ENCODE measurements around the gene ILDR1. TPM values are rescaled to one million over a fixed set of nuclear protein-coding genes. Genes with fewer than 3 reads are reported as not detected.

Gene ILDR1
- total and polyA plus RNA-seq, 7 experiments from 2014 or later: 0.19 to 0.31 TPM; not detected in 5

DNA sequence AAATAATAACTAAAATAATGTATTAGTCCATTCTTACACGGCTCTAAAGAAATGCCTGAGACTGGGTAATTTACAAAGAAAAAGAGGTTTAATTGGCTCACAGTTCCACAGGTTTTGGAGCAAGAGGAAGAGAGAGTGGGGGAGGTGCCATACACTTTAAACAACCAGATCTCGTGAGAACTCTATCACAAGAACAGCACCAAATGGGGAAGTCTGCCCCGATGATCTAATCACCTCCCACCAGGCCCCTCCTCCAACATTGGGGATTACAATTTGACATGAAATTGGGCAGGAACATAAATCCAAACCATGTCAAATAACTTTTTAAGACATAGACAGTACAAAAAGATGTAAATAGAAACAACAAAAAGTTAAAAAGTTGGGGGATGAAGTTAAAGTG is 63.2 kb downstream of the ILDR1 start:
- Histone ChIP-seq H3K9me3 (ENCODE audit: control insufficient read depth in 2 of 3, low read length in 3 of 3) (peaks cover 0 to 1% (median 0%) of the 10 kb centered on the region in 3 experiments), H3K36me3 (ENCODE audit: control insufficient read depth in 2 of 3, insufficient read depth in 3 of 3, low read length in 3 of 3) (no peaks in the 10 kb centered on the region), H3K4me3 (ENCODE audit: low read length) (no peak overlapping the region), H3K27ac (ENCODE audit: low read depth, low read length) (no peak overlapping the region), H3K4me1 (ENCODE audit: control insufficient read depth in 2 of 2, insufficient read depth in 2 of 2, low read length in 2 of 2) (no peaks in the 10 kb centered on the region), H3K27me3 (ENCODE audit: control insufficient read depth in 2 of 2, insufficient read depth in 2 of 2, low read length in 2 of 2) (no peaks in the 10 kb centered on the region)
- H3K36me3 Mint-ChIP-seq: peaks cover 5 to 21% (median 13%) of the 10 kb centered on the region in 5 donors
- intact Hi-C loops (cut with micrococcal nuclease): no loop called here
- ATAC-seq (no peak), DNase-seq (no peak)
- no peak overlapping the region for H3K27ac Mint-ChIP-seq
- peaks cover 0 to 48% (median 8%) of the 10 kb centered on the region in 11 donors for H3K9me3 Mint-ChIP-seq
- ChIA-PET POLR2A (no interaction called here), CTCF (no interaction called here)
- no peak overlapping the region for H3K4me3 Mint-ChIP-seq
- no peaks in the 10 kb centered on the region for H3K4me1 Mint-ChIP-seq
- H3K27me3 Mint-ChIP-seq: peaks cover 0 to 10% (median 0%) of the 10 kb centered on the region in 5 donors

DNA sequence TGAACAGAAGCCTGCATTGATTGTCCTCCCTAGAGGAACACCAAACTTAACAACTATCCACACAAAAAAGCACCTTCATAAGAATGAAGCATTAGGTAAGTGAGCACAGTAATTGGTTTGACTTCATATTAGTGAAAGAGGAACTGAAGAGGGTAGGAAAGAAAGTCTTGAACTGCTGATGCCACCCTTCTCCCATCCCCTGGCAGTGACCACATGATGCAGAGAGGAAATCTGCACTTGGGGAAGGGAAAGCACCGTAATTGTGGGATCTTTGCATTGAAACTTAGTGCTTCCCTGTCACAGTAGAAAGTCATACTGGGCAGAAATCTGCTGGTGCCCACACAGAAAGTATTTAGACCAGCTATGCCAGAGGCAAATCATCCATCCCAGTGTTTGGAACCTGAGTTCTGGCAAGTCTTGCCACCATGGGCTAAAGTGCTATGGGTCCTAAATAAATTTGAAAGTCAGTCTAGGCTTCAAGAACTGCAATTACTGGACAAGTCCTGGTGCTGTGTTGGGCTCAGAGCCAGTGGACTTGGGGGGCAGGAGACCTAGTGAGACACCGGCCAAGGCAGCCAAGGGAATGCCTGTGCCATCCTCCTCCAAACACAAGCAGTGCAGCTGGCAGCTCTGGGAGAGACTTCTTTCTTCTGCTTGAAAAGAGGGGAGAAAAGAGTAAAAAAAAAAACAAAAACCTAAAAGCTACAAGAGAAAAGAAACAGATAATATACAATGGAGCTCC is 64.2 kb downstream of the ILDR1 start:
- H3K9me3 Mint-ChIP-seq: peaks cover 0 to 46% (median 8%) of the 10 kb centered on the region in 11 donors
- no peaks in the 10 kb centered on the region for H3K27me3 ChIP-seq (ENCODE audit: control insufficient read depth in 2 of 2, insufficient read depth in 2 of 2, low read length in 2 of 2)
- ChIA-PET CTCF (no interaction called here), POLR2A (no interaction called here)
- H3K27me3 Mint-ChIP-seq: peaks cover 0 to 7% (median 0%) of the 10 kb centered on the region in 5 donors
- H3K27ac Mint-ChIP-seq: no peak overlapping the region
- no peak overlapping the region for H3K4me3 Mint-ChIP-seq
- H3K9me3 ChIP-seq (ENCODE audit: control insufficient read depth in 2 of 3, low read length in 3 of 3): no peaks in the 10 kb centered on the region
- no peak overlapping the region for H3K27ac ChIP-seq (ENCODE audit: low read depth, low read length)
- H3K4me3 ChIP-seq (ENCODE audit: low read length): no peak overlapping the region
- ATAC-seq (peak; percentile 64), DNase-seq (no peak)
- no peaks in the 10 kb centered on the region for H3K36me3 ChIP-seq (ENCODE audit: control insufficient read depth in 2 of 3, insufficient read depth in 3 of 3, low read length in 3 of 3)
- H3K36me3 Mint-ChIP-seq: peaks cover 5 to 21% (median 13%) of the 10 kb centered on the region in 5 donors
- H3K4me1 Mint-ChIP-seq: no peaks in the 10 kb centered on the region
- intact Hi-C loops (cut with micrococcal nuclease): no loop called here
- no peaks in the 10 kb centered on the region for H3K4me1 ChIP-seq (ENCODE audit: control insufficient read depth in 2 of 2, insufficient read depth in 2 of 2, low read length in 2 of 2)

DNA sequence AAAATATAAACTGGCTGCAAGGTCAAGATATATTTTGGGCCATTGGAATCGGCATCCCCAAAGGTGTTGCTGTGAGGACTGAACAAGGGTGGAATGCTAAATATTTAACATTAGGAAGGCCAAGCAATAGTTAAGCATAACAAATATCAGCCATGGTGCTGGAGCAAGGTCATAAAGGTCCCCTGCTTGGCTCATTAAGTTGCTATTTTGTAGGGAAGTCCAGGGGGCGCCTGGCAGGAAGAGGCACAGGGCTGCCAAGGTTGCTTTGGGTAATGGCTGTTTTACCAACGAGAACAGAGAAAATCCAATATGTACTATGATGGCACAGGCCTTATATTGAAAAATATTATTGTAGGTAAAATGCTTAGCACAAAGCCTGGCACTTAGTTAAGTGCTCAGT is 65.7 kb downstream of the ILDR1 start:
- H3K27ac ChIP-seq (ENCODE audit: low read depth, low read length): no peak overlapping the region
- Mint-ChIP-seq H3K27ac (no peak overlapping the region), H3K4me3 (no peak overlapping the region), H3K27me3 (peaks cover 0 to 6% (median 0%) of the 10 kb centered on the region in 5 donors), H3K4me1 (no peaks in the 10 kb centered on the region), H3K36me3 (peaks cover 4 to 27% (median 16%) of the 10 kb centered on the region in 5 donors), H3K9me3 (peaks cover 0 to 52% (median 17%) of the 10 kb centered on the region in 11 donors)
- no peak for DNase-seq
- no peaks in the 10 kb centered on the region for H3K27me3 ChIP-seq (ENCODE audit: control insufficient read depth in 2 of 2, insufficient read depth in 2 of 2, low read length in 2 of 2)
- H3K9me3 ChIP-seq (ENCODE audit: control insufficient read depth in 2 of 3, low read length in 3 of 3): peaks cover 0 to 7% (median 0%) of the 10 kb centered on the region in 3 experiments
- H3K4me1 ChIP-seq (ENCODE audit: control insufficient read depth in 2 of 2, insufficient read depth in 2 of 2, low read length in 2 of 2): no peaks in the 10 kb centered on the region
- H3K4me3 ChIP-seq (ENCODE audit: low read length): no peak overlapping the region
- ChIA-PET POLR2A (no interaction called here), CTCF (no interaction called here)
- intact Hi-C loops (cut with micrococcal nuclease): no loop called here
- ATAC-seq: no peak
- no peaks in the 10 kb centered on the region for H3K36me3 ChIP-seq (ENCODE audit: control insufficient read depth in 2 of 3, insufficient read depth in 3 of 3, low read length in 3 of 3)

DNA sequence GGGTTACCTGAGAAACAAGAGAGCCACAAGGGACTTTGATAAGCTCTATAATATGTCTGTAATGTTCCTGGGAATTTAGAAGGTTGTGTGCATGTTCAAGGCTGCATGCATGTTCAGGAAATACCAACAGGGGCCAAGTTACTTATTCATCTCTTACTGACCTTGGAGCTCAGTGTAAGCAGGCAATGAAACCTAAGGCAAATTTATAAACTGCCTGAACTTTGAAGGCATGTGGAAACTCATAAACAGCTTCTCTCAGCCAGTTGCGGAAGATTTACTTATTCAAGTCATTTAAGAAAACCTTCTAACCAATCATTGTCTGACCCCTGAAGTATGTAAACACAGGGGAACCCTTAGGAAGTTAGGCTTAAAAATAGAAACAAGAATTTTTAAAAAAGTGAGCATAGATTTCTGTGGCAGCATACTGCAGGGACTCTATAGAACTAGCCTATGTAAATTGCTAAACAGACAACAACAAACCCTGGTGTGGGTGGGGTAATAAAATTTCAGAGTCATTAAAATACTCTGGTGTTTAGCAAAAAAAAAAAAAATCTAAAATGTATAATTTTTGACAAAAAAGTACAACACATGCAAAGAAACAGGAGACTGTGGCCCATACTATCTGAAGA is 70.6 kb downstream of the ILDR1 start:
- Mint-ChIP-seq H3K4me1 (peaks cover 0 to 1% (median 0%) of the 10 kb centered on the region in 7 donors), H3K9me3 (peaks cover 0 to 42% (median 18%) of the 10 kb centered on the region in 11 donors), H3K27me3 (peaks cover 0 to 12% (median 0%) of the 10 kb centered on the region in 5 donors), H3K4me3 (no peak overlapping the region), H3K36me3 (peaks cover 0 to 24% (median 20%) of the 10 kb centered on the region in 5 donors), H3K27ac (no peak overlapping the region)
- Histone ChIP-seq H3K9me3 (ENCODE audit: control insufficient read depth in 2 of 3, low read length in 3 of 3) (peaks cover 0 to 7% (median 0%) of the 10 kb centered on the region in 3 experiments), H3K4me3 (ENCODE audit: low read length) (no peak overlapping the region), H3K27me3 (ENCODE audit: control insufficient read depth in 2 of 2, insufficient read depth in 2 of 2, low read length in 2 of 2) (no peaks in the 10 kb centered on the region), H3K36me3 (ENCODE audit: control insufficient read depth in 2 of 3, insufficient read depth in 3 of 3, low read length in 3 of 3) (no peaks in the 10 kb centered on the region), H3K27ac (ENCODE audit: low read depth, low read length) (no peak overlapping the region), H3K4me1 (ENCODE audit: control insufficient read depth in 2 of 2, insufficient read depth in 2 of 2, low read length in 2 of 2) (no peaks in the 10 kb centered on the region)
- ChIA-PET CTCF (no interaction called here), POLR2A (no interaction called here)
- intact Hi-C loops (cut with micrococcal nuclease): no loop called here
- DNase-seq (no peak), ATAC-seq (no peak)

DNA sequence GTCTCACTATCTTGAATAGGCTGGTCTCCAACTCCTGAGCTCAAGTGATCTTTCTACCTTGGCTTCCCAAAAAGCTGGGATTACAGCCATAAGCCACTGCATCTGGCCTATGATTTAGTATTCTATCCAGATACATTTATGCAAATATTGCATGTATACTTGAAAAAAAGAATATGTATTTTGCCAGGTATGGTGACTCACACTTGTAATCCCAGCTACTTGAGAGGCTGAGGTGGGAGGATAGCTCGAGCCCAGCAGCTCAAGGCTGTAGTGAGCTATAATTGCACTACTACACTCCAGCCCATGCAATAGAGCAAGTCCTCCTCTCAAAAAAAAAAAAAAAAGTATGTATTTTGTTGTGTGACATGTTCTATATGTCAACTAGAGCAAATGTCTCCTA is 73.4 kb downstream of the ILDR1 start:
- peaks cover 0 to 27% (median 14%) of the 10 kb centered on the region in 11 donors for H3K9me3 Mint-ChIP-seq
- Histone ChIP-seq H3K36me3 (ENCODE audit: control insufficient read depth in 2 of 3, insufficient read depth in 3 of 3, low read length in 3 of 3) (no peaks in the 10 kb centered on the region), H3K4me1 (ENCODE audit: control insufficient read depth in 2 of 2, insufficient read depth in 2 of 2, low read length in 2 of 2) (no peaks in the 10 kb centered on the region), H3K4me3 (ENCODE audit: low read length) (no peak overlapping the region), H3K27me3 (ENCODE audit: control insufficient read depth in 2 of 2, insufficient read depth in 2 of 2, low read length in 2 of 2) (no peaks in the 10 kb centered on the region), H3K9me3 (ENCODE audit: control insufficient read depth in 2 of 3, low read length in 3 of 3) (peaks cover 0 to 7% (median 0%) of the 10 kb centered on the region in 3 experiments), H3K27ac (ENCODE audit: low read depth, low read length) (no peak overlapping the region)
- H3K36me3 Mint-ChIP-seq: peaks cover 0 to 20% (median 13%) of the 10 kb centered on the region in 5 donors
- ChIA-PET POLR2A (no interaction called here), CTCF (no interaction called here)
- ATAC-seq (no peak), DNase-seq (no peak)
- H3K27ac Mint-ChIP-seq: no peak overlapping the region
- H3K27me3 Mint-ChIP-seq: peaks cover 0 to 12% (median 0%) of the 10 kb centered on the region in 5 donors
- intact Hi-C loops (cut with micrococcal nuclease): no loop called here
- H3K4me3 Mint-ChIP-seq: no peak overlapping the region
- H3K4me1 Mint-ChIP-seq: peaks cover 0 to 1% (median 0%) of the 10 kb centered on the region in 7 donors

DNA sequence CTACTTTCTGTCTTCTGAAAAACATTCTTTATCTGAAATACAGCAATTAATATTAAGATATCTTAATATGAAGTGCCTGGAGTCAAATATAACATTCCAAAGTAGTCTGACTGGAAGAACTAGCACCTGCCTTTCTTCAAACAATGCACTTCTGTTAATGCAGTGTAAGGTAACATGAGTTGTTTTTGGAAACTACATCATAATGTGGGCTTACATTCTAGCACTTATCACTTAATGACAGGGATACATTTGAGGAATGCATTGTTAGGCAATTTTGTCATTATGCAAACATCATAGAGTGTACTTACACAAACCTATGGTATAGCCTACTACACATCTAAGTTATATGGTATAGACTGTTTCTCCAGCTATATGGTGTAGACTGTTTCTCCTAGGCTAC is 78.6 kb downstream of the ILDR1 start:
- Mint-ChIP-seq H3K4me1 (no peaks in the 10 kb centered on the region), H3K9me3 (no peaks in the 10 kb centered on the region), H3K27me3 (no peaks in the 10 kb centered on the region), H3K4me3 (no peak overlapping the region), H3K36me3 (peaks cover 7 to 30% (median 18%) of the 10 kb centered on the region in 5 donors), H3K27ac (no peak overlapping the region)
- no peak for ATAC-seq
- no peaks in the 10 kb centered on the region for H3K4me1 ChIP-seq (ENCODE audit: control insufficient read depth in 2 of 2, insufficient read depth in 2 of 2, low read length in 2 of 2)
- H3K4me3 ChIP-seq (ENCODE audit: low read length): no peak overlapping the region
- H3K27me3 ChIP-seq (ENCODE audit: control insufficient read depth in 2 of 2, insufficient read depth in 2 of 2, low read length in 2 of 2): no peaks in the 10 kb centered on the region
- no peaks in the 10 kb centered on the region for H3K9me3 ChIP-seq (ENCODE audit: control insufficient read depth in 2 of 3, low read length in 3 of 3)
- no peak overlapping the region for H3K27ac ChIP-seq (ENCODE audit: low read depth, low read length)
- POLR2A ChIA-PET: no interaction called here
- intact Hi-C loops (cut with micrococcal nuclease): no loop called here
- H3K36me3 ChIP-seq (ENCODE audit: control insufficient read depth in 2 of 3, insufficient read depth in 3 of 3, low read length in 3 of 3): no peaks in the 10 kb centered on the region
- CTCF ChIA-PET: no interaction called here
- DNase-seq: no peak

All from naive thymus-derived CD4-positive, alpha-beta T cell (primary cell).